ENCODE data around the gene APOL3.
"Not testable (repeated sequence)": the region's sequence is repeated elsewhere in the genome, so short reads cannot be mapped to it uniquely, and the experiment has no call there.

APOL3 gene

DNA sequence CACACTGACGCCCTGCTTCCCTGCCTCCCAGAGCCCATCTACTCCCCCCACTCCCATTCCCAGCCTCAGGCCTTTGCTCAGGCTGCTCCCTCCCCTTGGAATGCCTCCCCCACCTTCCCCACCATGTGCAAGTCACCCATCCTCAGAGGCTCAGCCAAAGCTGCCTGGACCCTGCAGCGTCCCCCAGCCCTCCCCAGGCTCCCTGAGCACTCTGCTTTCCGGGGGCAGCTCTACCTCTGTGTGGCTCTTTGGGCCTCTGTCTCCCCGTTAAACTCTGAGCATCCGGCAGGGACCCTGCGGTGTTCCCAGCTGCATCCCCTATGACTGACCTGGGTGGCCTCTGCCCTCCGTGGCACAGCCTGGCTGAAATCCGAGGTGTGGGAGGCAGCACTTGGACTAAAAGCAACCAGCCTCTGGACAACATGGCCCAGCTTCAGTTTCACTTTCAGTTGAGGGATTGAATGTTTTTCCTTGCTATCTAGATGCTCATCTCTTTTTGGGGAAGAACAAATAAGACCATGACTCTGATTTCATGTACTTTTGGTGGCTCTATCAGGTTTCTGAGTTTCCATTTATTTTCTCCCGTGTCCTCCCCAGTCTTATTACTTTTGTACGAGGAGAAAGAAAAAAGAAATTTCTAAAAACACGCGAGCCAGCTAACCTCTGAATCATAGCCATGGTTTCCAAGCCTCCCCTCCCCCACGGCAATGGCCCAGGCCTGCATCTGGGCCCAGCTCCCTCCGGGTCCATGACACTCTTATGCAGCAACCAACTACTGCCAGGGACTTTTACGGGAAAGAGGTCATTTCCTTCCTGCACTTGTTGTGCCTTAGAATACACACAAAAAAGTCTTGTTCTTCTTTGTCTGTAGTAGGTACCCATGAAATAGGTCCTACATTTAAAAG is 3.8 kb downstream of the APOL3 start:
- no peak for DNase-seq

DNA sequence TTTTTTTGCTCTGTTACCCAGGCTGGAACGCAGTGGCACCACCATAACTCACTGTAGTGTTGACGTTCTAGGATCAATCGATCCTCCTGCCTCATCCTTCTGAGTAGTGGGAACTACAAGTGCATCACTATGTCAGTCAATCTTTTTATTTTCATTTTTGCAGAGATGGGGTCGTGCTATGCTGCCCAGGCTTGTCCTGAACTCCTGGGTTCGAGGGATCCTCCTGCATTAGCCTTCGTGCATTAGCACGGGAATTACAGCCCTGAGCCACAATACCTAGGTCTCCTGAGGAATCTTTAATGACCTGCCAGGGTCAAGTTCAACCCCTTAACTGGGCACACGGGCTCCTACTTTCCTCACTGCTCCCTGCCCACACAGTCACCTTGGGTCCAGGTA is 4.4 kb downstream of the APOL3 start:
- DNase-seq, result no peak

DNA sequence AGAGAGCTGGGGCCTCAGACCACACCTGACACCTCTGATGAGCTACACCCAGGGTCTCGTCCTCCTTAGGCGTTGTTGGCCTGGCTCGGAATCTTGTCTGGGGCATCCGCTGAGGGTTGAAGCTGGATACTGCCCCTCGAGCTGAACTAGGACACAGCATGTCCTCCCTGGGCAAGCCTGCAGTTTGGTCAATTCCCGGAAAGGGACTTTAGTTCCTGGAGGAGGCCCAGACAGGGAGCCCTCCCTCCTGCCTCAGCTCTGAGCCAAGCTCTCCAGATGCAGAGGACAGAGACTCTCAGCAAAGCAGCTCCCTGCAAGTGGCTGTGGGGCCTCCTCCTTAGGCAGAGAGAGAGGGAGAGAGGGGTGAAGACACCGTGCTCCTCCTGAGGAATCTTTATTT is 4.9 kb downstream of the APOL3 start:
- no peak for DNase-seq

DNA sequence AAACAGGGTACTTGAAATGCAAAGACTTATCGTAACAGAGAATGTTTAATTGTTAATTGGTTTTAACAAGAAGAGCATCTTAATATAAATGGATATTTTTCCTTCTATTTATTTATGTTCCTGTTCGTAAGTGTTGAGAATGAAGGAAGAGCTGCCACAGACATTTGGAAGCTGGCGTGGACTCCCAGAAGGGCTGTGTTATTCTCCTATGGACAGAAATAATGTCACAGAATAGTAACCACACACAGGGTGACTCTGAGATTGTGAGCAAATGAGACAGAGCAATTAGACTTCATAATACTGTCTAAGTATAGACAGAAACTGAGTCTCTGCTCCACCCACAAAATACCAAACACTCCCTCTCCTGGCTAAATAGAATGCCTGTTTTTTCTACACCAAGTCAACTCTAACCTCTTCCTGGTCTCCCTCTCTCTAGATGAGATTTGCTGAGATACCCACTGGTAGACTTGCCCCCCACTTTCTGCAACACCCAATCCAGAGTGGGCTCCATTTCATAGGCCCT is 6.1 kb downstream of the APOL3 start:
- DNase-seq, result no peak

- DNase-seq, result no peak
These were observed 6.8 kb downstream of the APOL3 start for GRCh38 chr22:36153501-36154422.

DNA sequence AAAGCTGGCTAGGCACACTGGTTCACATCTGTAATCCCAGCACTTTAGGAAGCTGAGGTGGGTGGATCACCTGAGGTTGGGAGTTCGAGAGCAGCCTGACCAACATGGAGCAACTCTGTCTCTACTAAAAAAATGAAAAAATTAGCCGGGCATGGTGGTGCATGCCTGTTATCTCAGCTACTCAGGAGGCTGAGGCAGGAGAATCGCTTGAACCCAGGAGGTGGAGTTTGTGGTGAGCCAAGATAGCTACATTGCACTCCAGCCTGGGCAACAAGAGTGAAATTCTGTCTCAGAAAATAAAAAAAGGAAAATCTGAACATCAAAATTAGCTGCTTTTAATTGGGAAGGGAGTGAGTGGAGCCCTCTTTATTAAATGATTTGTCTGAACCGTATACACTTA is 7.7 kb downstream of the APOL3 start:
- not testable (repeated sequence) for DNase-seq

- no peak for DNase-seq
These were observed 8.5 kb downstream of the APOL3 start for GRCh38 chr22:36152088-36152487.

DNA sequence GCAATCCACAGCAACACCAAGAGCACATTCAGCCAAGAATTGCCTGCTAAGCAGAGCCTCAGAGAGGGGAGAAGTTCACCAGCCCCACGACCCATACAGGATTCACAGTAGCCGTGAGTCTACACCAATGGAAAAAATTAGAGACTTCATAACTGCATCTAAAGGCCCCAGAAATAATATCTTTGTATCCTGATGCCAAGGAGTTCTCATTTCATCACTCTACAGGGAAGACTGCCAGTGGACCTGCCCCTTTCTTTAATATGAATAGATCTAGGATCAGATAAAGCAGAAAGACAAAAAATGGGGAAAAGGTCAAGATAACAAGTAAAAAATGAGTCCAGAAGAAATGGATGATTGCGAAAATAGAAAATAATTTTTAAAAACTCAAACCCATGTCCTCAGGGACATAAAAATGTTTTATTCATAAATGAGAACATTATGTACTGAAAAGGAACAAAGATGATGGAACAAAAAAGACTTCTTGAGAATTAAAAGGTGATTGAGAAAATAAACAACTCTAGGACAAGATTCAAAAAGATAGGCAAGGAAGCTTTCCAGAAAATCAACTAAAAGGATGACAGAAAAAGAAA is 9.5 kb downstream of the APOL3 start:
- no peak for DNase-seq

GRCh38 chr22:36149441-36149840 is 11.1 kb downstream of the APOL3 start:
- no peak for DNase-seq

DNA sequence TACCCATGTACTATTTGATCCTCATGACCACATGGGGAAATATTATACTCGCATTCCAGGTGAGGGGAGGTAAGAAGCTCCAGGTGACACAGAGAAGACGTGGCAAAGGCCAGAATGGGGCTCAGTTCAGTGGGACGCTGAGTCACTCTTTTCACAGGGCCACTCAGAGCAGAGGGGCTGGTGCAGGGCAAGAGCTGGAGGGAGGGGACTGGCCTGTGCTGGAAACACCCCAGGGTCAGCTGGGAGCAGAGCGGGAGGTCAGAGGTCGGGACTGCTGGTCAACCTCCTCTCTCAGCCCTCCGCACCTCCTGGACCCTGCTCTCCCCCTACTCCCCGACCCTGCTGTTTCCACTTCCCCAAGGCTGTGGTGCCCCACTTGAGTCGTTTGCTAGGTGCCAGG is 12.1 kb downstream of the APOL3 start:
- no peak for DNase-seq

GRCh38 chr22:36147196-36147791 is 13.3 kb downstream of the APOL3 start:
- no peak for DNase-seq

- DNase-seq, result no peak
These were observed 14.7 kb downstream of the APOL3 start for GRCh38 chr22:36145881-36146280.

GRCh38 chr22:36144886-36145541 is 15.5 kb downstream of the APOL3 start:
- no peak for DNase-seq

DNA sequence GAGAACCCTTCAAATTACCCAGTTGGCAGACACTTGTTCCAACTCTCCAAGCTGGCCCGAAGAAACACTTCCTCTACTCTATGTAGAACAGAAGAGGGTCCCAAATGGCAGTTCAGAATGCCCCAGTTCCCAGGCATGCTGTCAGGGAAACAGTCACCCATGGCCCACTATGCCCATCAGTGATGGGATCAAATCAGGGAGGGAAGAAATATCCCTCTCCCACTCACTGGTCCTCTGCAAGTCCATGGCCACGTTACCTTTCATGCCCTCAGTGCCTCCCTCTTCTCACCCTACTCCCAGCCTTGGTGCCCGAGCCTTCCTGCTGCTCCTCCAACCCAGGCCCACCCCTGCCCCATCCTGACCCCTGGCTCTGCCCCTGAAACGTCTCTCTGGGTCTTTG is 16.6 kb downstream of the APOL3 start:
- no peak for DNase-seq

GRCh38 chr22:36143066-36143815 is 17.3 kb downstream of the APOL3 start:
- DNase-seq, result no peak

DNA sequence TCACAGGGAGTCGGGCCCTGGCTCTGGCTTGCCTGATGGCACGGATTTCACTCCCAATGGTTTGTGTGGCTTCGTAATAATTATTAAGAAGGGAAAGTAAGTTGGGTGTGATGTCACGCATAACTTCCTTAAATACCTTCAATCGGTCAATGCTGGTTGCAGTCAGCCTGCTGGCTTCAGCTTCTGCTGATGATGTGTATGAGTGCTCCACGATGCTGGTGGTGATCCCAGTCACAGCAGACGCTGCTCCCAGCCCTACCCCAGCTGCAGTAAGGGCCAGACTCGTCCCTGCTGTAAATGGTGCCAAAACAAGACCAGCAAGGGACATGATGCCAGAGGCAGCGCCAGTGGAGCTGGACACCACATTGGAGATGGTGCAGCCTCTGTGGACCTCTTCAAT is 19.1 kb downstream of the APOL3 start:
- DNase-seq, result no peak

DNA sequence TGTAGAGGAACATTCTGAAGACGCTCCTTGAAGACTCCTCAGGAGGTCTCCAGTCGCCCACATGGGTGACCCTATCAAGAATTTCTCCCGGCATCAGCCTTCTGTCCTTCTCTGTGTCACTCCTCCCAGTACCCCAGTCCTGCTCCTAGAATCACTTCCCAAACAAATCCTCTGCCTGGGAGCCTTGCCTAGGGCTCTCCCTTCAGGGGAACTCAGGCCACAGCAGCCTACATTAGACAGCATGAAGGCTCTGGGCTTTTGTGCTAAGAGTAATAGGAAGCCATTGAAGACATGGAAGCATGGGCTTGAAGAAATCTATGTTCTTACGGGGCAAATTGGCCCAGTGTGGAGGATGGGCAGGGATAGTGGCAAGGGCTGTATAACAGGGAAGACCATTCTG is 21.8 kb downstream of the APOL3 start:
- DNase-seq, result not testable (repeated sequence)

GRCh38 chr22:36136988-36137387 is 23.6 kb downstream of the APOL3 start:
- DNase-seq, result no peak

DNA sequence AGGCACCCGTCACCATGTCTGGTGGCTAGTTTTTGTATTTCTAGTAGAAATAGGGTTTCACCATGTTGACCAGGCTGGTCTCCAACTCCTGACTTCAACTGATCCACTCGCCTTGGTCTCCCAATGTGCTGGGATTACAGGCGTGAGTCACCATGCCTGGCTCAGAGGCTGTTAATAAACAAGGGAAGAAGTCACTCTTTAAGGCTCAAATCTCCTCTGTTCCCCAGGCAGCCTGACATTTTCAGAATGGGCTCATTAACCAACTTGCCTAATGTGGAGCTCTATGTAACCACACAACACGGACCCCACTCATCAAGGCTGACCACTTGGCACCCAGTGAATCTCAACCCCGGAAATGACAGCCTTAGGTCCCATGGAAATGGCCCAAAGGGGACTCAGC is 24.1 kb downstream of the APOL3 start:
- DNase-seq, result no peak

- DNase-seq, result no peak
These were observed 25.1 kb downstream of the APOL3 start for GRCh38 chr22:36135306-36135980.

- no peak for DNase-seq
These were observed 26.4 kb downstream of the APOL3 start for GRCh38 chr22:36134182-36134581.

All from NCI-H1048 (cell line).